Trophoblast cell (in vitro differentiated cells and primary cell): Measurements from ENCODE around the gene CDH1.

Experiments used
- DNase-seq, 2 donors: peaks; one replicate each; pipeline ENCODE4 v3.0.0-alpha.2; 2016
- H2AFZ ChIP-seq: 2 replicates; pipeline ENCODE4 v1.6.1; 2013; ENCODE audit warnings: low read length, moderate library complexity, mild to moderate bottlenecking; ENCODE audit not compliant: insufficient read depth, poor library complexity
- H2AK5ac ChIP-seq: 2 replicates; pipeline ENCODE4 v1.6.1; 2013; ENCODE audit warnings: mild to moderate bottlenecking, low read length
- H2BK120ac ChIP-seq: 2 replicates; pipeline ENCODE4 v1.6.1; 2013; ENCODE audit warnings: low read length, mild to moderate bottlenecking, moderate library complexity; ENCODE audit not compliant: insufficient read depth, poor library complexity
- H2BK12ac ChIP-seq: 2 replicates; pipeline ENCODE4 v1.6.1; 2013; ENCODE audit warnings: mild to moderate bottlenecking, low read length, moderate library complexity
- H2BK5ac ChIP-seq: 2 replicates; pipeline ENCODE4 v1.6.1; 2013; ENCODE audit warnings: low read length, low read depth, moderate library complexity, mild to moderate bottlenecking; ENCODE audit not compliant: poor library complexity
- H3K14ac ChIP-seq: 2 replicates; pipeline ENCODE4 v1.6.1; 2013; ENCODE audit warnings: mild to moderate bottlenecking, low read length
- H3K18ac ChIP-seq: 2 replicates; pipeline ENCODE4 v1.6.1; 2013; ENCODE audit warnings: mild to moderate bottlenecking, low read length
- H3K23ac ChIP-seq: 2 replicates; pipeline ENCODE4 v1.6.1; 2013; ENCODE audit warnings: low read length
- H3K27ac ChIP-seq: 2 replicates; pipeline ENCODE4 v1.5.1; 2013; ENCODE audit warnings: low read depth, mild to moderate bottlenecking, inconsistent platforms, low read length, moderate library complexity
- H3K27me3 ChIP-seq: 2 replicates; pipeline ENCODE4 v1.6.1; 2013; ENCODE audit warnings: inconsistent platforms, mild to moderate bottlenecking, low read length, moderate library complexity; ENCODE audit not compliant: insufficient read depth
- H3K36me3 ChIP-seq, 2 experiments: 1 replicate in 1 of 2; 2 replicates in 1 of 2; pipeline ENCODE4 v1.6.1; 2013; ENCODE audit warnings: low read length in 2 of 2, mild to moderate bottlenecking in 2 of 2, moderate library complexity in 1 of 2; ENCODE audit not compliant: insufficient read depth in 2 of 2, control insufficient read depth in 1 of 2
- H3K4ac ChIP-seq: 2 replicates; pipeline ENCODE4 v1.6.1; 2013; ENCODE audit warnings: low read depth, mild to moderate bottlenecking, low read length, moderate library complexity
- H3K4me1 ChIP-seq, 2 experiments: 1 replicate in 1 of 2; 2 replicates in 1 of 2; pipeline ENCODE4 v1.6.1; 2013; ENCODE audit warnings: low read length in 2 of 2, mild to moderate bottlenecking in 2 of 2, moderate library complexity in 1 of 2; ENCODE audit not compliant: insufficient read depth in 2 of 2, control insufficient read depth in 1 of 2
- H3K4me2 ChIP-seq: 2 replicates; pipeline ENCODE4 v1.6.1; 2013; ENCODE audit warnings: inconsistent platforms, mild to moderate bottlenecking, low read length, moderate library complexity
- H3K4me3 ChIP-seq: 2 replicates; pipeline ENCODE4 v1.5.1; 2013; ENCODE audit warnings: mild to moderate bottlenecking, low read depth, low read length, inconsistent platforms
- H3K79me1 ChIP-seq: one replicate; pipeline ENCODE4 v1.6.1; 2013; ENCODE audit warnings: low read length
- H3K79me2 ChIP-seq: 2 replicates; pipeline ENCODE4 v1.6.1; 2013; ENCODE audit warnings: low read length, mild to moderate bottlenecking; ENCODE audit not compliant: control insufficient read depth, insufficient read depth, poor library complexity
- H3K9ac ChIP-seq: 2 replicates; pipeline ENCODE4 v1.6.1; 2013; ENCODE audit warnings: mild to moderate bottlenecking, low read length
- H3K9me3 ChIP-seq: 2 replicates; pipeline ENCODE4 v1.6.1; 2013; ENCODE audit warnings: low read depth, mild to moderate bottlenecking, control low read depth, inconsistent platforms, low read length; ENCODE audit not compliant: insufficient read depth
- H4K12ac ChIP-seq: 2 replicates; pipeline ENCODE4 v1.6.1; 2013; ENCODE audit warnings: low read depth, mild to moderate bottlenecking, low read length, moderate library complexity
- H4K8ac ChIP-seq: 2 replicates; pipeline ENCODE4 v1.6.1; 2013; ENCODE audit warnings: low read depth, mild to moderate bottlenecking, low read length, moderate library complexity
- H4K91ac ChIP-seq: one replicate; pipeline ENCODE4 v1.6.1; 2013; ENCODE audit warnings: low read depth, mild to moderate bottlenecking, low read length, moderate library complexity
- WGBS: extraction: QIAGEN DNeasy Blood & Tissue Kit; methylation state at CpG from one replicate; pipeline ENCODE4 v1.1.7; 2013; ENCODE audit warnings: missing lambda C conversion rate; ENCODE audit not compliant: insufficient read length, insufficient coverage; ENCODE audit errors: extremely low coverage; 5-methylcytosine and 5-hydroxymethylcytosine counted together

CDH1 gene

GRCh38 chr16:68779891-68780290, 42.8 kb downstream of the CDH1 start:
- no peak overlapping the region for H3K4me2 ChIP-seq
- no peak overlapping the region for H3K23ac ChIP-seq
- DNase-seq: no peak
- H3K36me3 ChIP-seq: peaks cover 10 to 14% of the 10 kb centered on the region in 2 experiments
- no peak overlapping the region for H3K4me3 ChIP-seq
- no peak overlapping the region for H2BK120ac ChIP-seq
- no peak overlapping the region for H3K18ac ChIP-seq
- H3K4ac ChIP-seq: no peak overlapping the region
- H3K79me1 ChIP-seq: peaks cover 10% of the 10 kb centered on the region
- no peak overlapping the region for H2AK5ac ChIP-seq
- no peak overlapping the region for H3K14ac ChIP-seq
- no peak overlapping the region for H2AFZ ChIP-seq
- H2BK12ac ChIP-seq: peak overlapping the region; percentile 6
- no peak overlapping the region for H3K27ac ChIP-seq
- H3K79me2 ChIP-seq: peaks cover 8% of the 10 kb centered on the region
- H4K8ac ChIP-seq: no peak overlapping the region
- H2BK5ac ChIP-seq: no peak overlapping the region
- no peak overlapping the region for H4K12ac ChIP-seq
- peak overlapping the region; percentile 4 for H4K91ac ChIP-seq
- WGBS: no CpG with 5 or more reads among the region's 4 CpGs
- no peaks in the 10 kb centered on the region for H3K9me3 ChIP-seq
- H3K9ac ChIP-seq: no peak overlapping the region
- no peaks in the 10 kb centered on the region for H3K27me3 ChIP-seq
- peaks cover 18 to 21% of the 10 kb centered on the region in 2 experiments for H3K4me1 ChIP-seq

GRCh38 chr16:68781784-68782183, 44.7 kb downstream of the CDH1 start:
- H4K91ac ChIP-seq: no peak overlapping the region
- no peak overlapping the region for H3K23ac ChIP-seq
- no peak overlapping the region for H4K12ac ChIP-seq
- DNase-seq: no peak
- no peak overlapping the region for H3K27ac ChIP-seq
- H3K4me2 ChIP-seq: no peak overlapping the region
- peak overlapping the region; percentile 9 for H3K4ac ChIP-seq
- no peaks in the 10 kb centered on the region for H3K9me3 ChIP-seq
- H2BK5ac ChIP-seq: no peak overlapping the region
- no peak overlapping the region for H3K9ac ChIP-seq
- H2BK120ac ChIP-seq: no peak overlapping the region
- no peak overlapping the region for H3K4me3 ChIP-seq
- peaks cover 10% of the 10 kb centered on the region for H3K79me1 ChIP-seq
- no peak overlapping the region for H4K8ac ChIP-seq
- H3K18ac ChIP-seq: peak overlapping the region; percentile 30
- no CpG with 5 or more reads among the region's 1 CpG for WGBS
- peaks cover 8% of the 10 kb centered on the region for H3K79me2 ChIP-seq
- H3K36me3 ChIP-seq: peaks cover 10 to 15% of the 10 kb centered on the region in 2 experiments
- no peak overlapping the region for H3K14ac ChIP-seq
- H2BK12ac ChIP-seq: no peak overlapping the region
- H3K4me1 ChIP-seq: peaks cover 17 to 21% of the 10 kb centered on the region in 2 experiments
- H2AFZ ChIP-seq: no peak overlapping the region
- H3K27me3 ChIP-seq: no peaks in the 10 kb centered on the region
- no peak overlapping the region for H2AK5ac ChIP-seq

- no peak overlapping the region for H2BK120ac ChIP-seq
- H3K9ac ChIP-seq: no peak overlapping the region
- no peak overlapping the region for H4K8ac ChIP-seq
- H3K27ac ChIP-seq: no peak overlapping the region
- no peak overlapping the region for H3K23ac ChIP-seq
- H3K79me2 ChIP-seq: peaks cover 8% of the 10 kb centered on the region
- H3K9me3 ChIP-seq: no peaks in the 10 kb centered on the region
- DNase-seq: no peak
- no peak overlapping the region for H4K12ac ChIP-seq
- no peak overlapping the region for H3K4me3 ChIP-seq
- no peak overlapping the region for H3K4me2 ChIP-seq
- no peak overlapping the region for H3K14ac ChIP-seq
- H3K79me1 ChIP-seq: peaks cover 10% of the 10 kb centered on the region
- H2AFZ ChIP-seq: no peak overlapping the region
- H2BK5ac ChIP-seq: no peak overlapping the region
- peaks cover 14 to 19% of the 10 kb centered on the region in 2 experiments for H3K4me1 ChIP-seq
- H4K91ac ChIP-seq: no peak overlapping the region
- H3K18ac ChIP-seq: peak overlapping the region; percentile 30
- H3K36me3 ChIP-seq: peaks cover 10 to 15% of the 10 kb centered on the region in 2 experiments
- no peak overlapping the region for H2AK5ac ChIP-seq
- no peak overlapping the region for H3K4ac ChIP-seq
- no peaks in the 10 kb centered on the region for H3K27me3 ChIP-seq
- no CpG with 5 or more reads among the region's 16 CpGs for WGBS
- no peak overlapping the region for H2BK12ac ChIP-seq
Measured at GRCh38 chr16:68782198-68783174, 45.4 kb downstream of the CDH1 start.

GRCh38 chr16:68784226-68784625, 47.1 kb downstream of the CDH1 start:
- H3K27ac ChIP-seq: no peak overlapping the region
- WGBS: no CpG with 5 or more reads among the region's 5 CpGs

More at GRCh38 chr16:68784226-68784625, 47.1 kb downstream of the CDH1 start:
- H2BK5ac ChIP-seq: no peak overlapping the region
- H3K18ac ChIP-seq: no peak overlapping the region
- H3K23ac ChIP-seq: no peak overlapping the region
- H4K8ac ChIP-seq: no peak overlapping the region
- no peak overlapping the region for H3K4me2 ChIP-seq
- no peak overlapping the region for H4K12ac ChIP-seq
- no peaks in the 10 kb centered on the region for H3K9me3 ChIP-seq
- peaks cover 8% of the 10 kb centered on the region for H3K79me2 ChIP-seq
- peaks cover 8% of the 10 kb centered on the region for H3K79me1 ChIP-seq
- H2AFZ ChIP-seq: no peak overlapping the region
- peaks cover 9 to 10% of the 10 kb centered on the region in 2 experiments for H3K4me1 ChIP-seq
- H2BK120ac ChIP-seq: no peak overlapping the region
- no peak overlapping the region for H3K9ac ChIP-seq
- no peak overlapping the region for H3K4ac ChIP-seq
- H3K14ac ChIP-seq: no peak overlapping the region
- H3K36me3 ChIP-seq: peaks cover 9 to 15% of the 10 kb centered on the region in 2 experiments
- no peak overlapping the region for H2BK12ac ChIP-seq
- no peak for DNase-seq
- H3K4me3 ChIP-seq: no peak overlapping the region
- no peak overlapping the region for H2AK5ac ChIP-seq
- H4K91ac ChIP-seq: no peak overlapping the region
- H3K27me3 ChIP-seq: no peaks in the 10 kb centered on the region
